SK-N-SH treated with all-trans-retinoic acid at 6 μM for 48 hours (cell line): ENCODE measurements around the gene SYTL4.

Experiments
- ARNTL ChIP-seq: fragments of 450-650 bp; formaldehyde crosslinking; IDR thresholded peaks from 2 replicates; pipeline ENCODE4 v1.5.0; 2020; ENCODE audit warnings: low read depth, mild to moderate bottlenecking, moderate library complexity, borderline replicate concordance
- CSDC2 ChIP-seq: fragments of 250-450 bp; sonication (Bioruptor Pico); IDR thresholded peaks from 2 replicates; pipeline ENCODE4 v1.5.0; 2020; ENCODE audit warnings: mild to moderate bottlenecking, moderate library complexity
- ESRRG ChIP-seq: fragments of 250-450 bp; sonication (Bioruptor Pico); IDR thresholded peaks from 2 replicates; pipeline ENCODE4 v1.6.1; 2021; ENCODE audit warnings: mild to moderate bottlenecking
- OSR1 ChIP-seq: fragments of 250-450 bp; sonication (Bioruptor Pico); IDR thresholded peaks from 2 replicates; pipeline ENCODE4 v1.8.0; 2022; ENCODE audit warnings: moderate library complexity, mild to moderate bottlenecking, inconsistent platforms
- PPARA ChIP-seq: fragments of 250-450 bp; sonication (Bioruptor Pico); IDR thresholded peaks from 2 replicates; pipeline ENCODE4 v1.5.0; 2020; ENCODE audit warnings: mild to moderate bottlenecking, borderline replicate concordance
- SNAI2 ChIP-seq: fragments of 250-450 bp; sonication (Bioruptor Pico); IDR thresholded peaks from 2 replicates; pipeline ENCODE4 v1.5.0; 2020; ENCODE audit warnings: mild to moderate bottlenecking, moderate library complexity
- TCF4 ChIP-seq: fragments of 250-450 bp; sonication (Bioruptor Pico); IDR thresholded peaks from 2 replicates; pipeline ENCODE4 v1.8.0; 2021; ENCODE audit warnings: mild to moderate bottlenecking, moderate library complexity, borderline replicate concordance
- ZFP3 ChIP-seq: fragments of 250-450 bp; sonication (Bioruptor Pico); IDR thresholded peaks from 2 replicates; pipeline ENCODE4 v1.5.0; 2020; ENCODE audit warnings: mild to moderate bottlenecking, moderate library complexity
- ZFP30 ChIP-seq: fragments of 450-650 bp; formaldehyde crosslinking; IDR thresholded peaks from 2 replicates; pipeline ENCODE4 v1.5.0; 2022; ENCODE audit warnings: mild to moderate bottlenecking, moderate library complexity
- ZNF565 ChIP-seq: fragments of 450-650 bp; formaldehyde crosslinking; conservative IDR thresholded peaks from 2 replicates; pipeline ENCODE4 v1.5.0; 2020; ENCODE audit warnings: low read depth, mild to moderate bottlenecking, moderate library complexity
- ZNF70 ChIP-seq: fragments of 450-650 bp; formaldehyde crosslinking; IDR thresholded peaks from 2 replicates; pipeline ENCODE4 v1.5.0; 2020; ENCODE audit warnings: mild to moderate bottlenecking, moderate library complexity

GRCh38 chrX:100682939-100683338 is 49.0 kb downstream of the SYTL4 start:
- TF ChIP-seq CSDC2 (no peak), ZNF70 (CRISPR knock-in tag) (no peak), TCF4 (CRISPR knock-in tag) (no peak), SNAI2 (CRISPR knock-in tag) (no peak), ARNTL (CRISPR knock-in tag) (no peak), ZFP30 (CRISPR knock-in tag) (no peak), ZNF565 (CRISPR knock-in tag) (no peak), ESRRG (CRISPR knock-in tag) (no peak), OSR1 (CRISPR knock-in tag) (no peak), PPARA (no peak), ZFP3 (CRISPR knock-in tag) (no peak)
